ENCODE measurements around the gene FHIT.

- TF ChIP-seq CTCF (IDR thresholded peaks at IDR 0.05; ENCODE audit: low read depth, low read length, missing input control) (no peak), YY1 (IDR thresholded peaks at IDR 0.05) (no peak), SP1 (IDR thresholded peaks at IDR 0.05) (no peak)
These were observed 277.9 kb downstream of the FHIT start for GRCh38 chr3:60973321-60973720.

Measured in liver (tissue), 3 donors.